Type B pancreatic cell (in vitro differentiated cells): Measurements from ENCODE around the gene MND1. TPM values are rescaled to one million over a fixed set of nuclear protein-coding genes. Genes with fewer than 3 reads are reported as not detected.
A peak's percentile ranks its signal among the peaks of the same experiment; 100 is the strongest.

Experiments
- DNase-seq: peaks from one replicate; pipeline ENCODE4 v3.0.0; 2021; ENCODE audit warnings: mixed read lengths; ENCODE audit not compliant: unreplicated experiment; ENCODE audit errors: extremely low spot score
- H3K27ac Mint-ChIP-seq: 2 replicates; pipeline ENCODE4 v1.8.0; 2021; ENCODE audit warnings: mild to moderate bottlenecking, mixed read lengths
- H3K27me3 Mint-ChIP-seq: 2 replicates; pipeline ENCODE4 v1.8.0; 2021; ENCODE audit warnings: mixed read lengths
- H3K36me3 Mint-ChIP-seq: 2 replicates; pipeline ENCODE4 v1.8.0; 2021; ENCODE audit warnings: mixed read lengths
- H3K4me1 Mint-ChIP-seq: one replicate; pipeline ENCODE4 v1.8.0; 2021; ENCODE audit warnings: mixed read lengths; ENCODE audit not compliant: unreplicated experiment
- H3K4me3 Mint-ChIP-seq: 2 replicates; pipeline ENCODE4 v1.8.0; 2021; ENCODE audit warnings: mild to moderate bottlenecking, mixed read lengths
- H3K9me3 Mint-ChIP-seq: 2 replicates; pipeline ENCODE4 v1.8.0; 2021; ENCODE audit warnings: mixed read lengths
- total RNA-seq: library from RNA; stranded (reverse); gene quantifications from 2 replicates; pipeline ENCODE4 v1.2.1, GENCODE V29; 2021; ENCODE audit warnings: low replicate concordance
- TF ChIP-seq, protein P1 (sequence below): fragments of 200-600 bp; sonication (generic); conservative IDR thresholded peaks from 2 replicates; pipeline ENCODE4 v1.5.0; 2021; ENCODE audit warnings: antibody characterized with exemption, mild to moderate bottlenecking

The MND1 gene
- total RNA-seq, 1 donor from 2014 or later = 15.2 TPM

GRCh38 chr4:153418121-153418520, 73.6 kb downstream of the MND1 start:
- H3K4me1 Mint-ChIP-seq = peaks cover 25% of the 10 kb centered on the region
- H3K27ac Mint-ChIP-seq = no peak overlapping the region
- no peak for DNase-seq
- H3K4me3 Mint-ChIP-seq = no peak overlapping the region
- no peaks in the 10 kb centered on the region for H3K36me3 Mint-ChIP-seq
- no peaks in the 10 kb centered on the region for H3K9me3 Mint-ChIP-seq
- TF ChIP-seq, protein P1, sequence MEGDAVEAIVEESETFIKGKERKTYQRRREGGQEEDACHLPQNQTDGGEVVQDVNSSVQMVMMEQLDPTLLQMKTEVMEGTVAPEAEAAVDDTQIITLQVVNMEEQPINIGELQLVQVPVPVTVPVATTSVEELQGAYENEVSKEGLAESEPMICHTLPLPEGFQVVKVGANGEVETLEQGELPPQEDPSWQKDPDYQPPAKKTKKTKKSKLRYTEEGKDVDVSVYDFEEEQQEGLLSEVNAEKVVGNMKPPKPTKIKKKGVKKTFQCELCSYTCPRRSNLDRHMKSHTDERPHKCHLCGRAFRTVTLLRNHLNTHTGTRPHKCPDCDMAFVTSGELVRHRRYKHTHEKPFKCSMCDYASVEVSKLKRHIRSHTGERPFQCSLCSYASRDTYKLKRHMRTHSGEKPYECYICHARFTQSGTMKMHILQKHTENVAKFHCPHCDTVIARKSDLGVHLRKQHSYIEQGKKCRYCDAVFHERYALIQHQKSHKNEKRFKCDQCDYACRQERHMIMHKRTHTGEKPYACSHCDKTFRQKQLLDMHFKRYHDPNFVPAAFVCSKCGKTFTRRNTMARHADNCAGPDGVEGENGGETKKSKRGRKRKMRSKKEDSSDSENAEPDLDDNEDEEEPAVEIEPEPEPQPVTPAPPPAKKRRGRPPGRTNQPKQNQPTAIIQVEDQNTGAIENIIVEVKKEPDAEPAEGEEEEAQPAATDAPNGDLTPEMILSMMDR = no peak
- H3K27me3 Mint-ChIP-seq = no peaks in the 10 kb centered on the region

GRCh38 chr4:153418558-153418957, 74.1 kb downstream of the MND1 start:
- Mint-ChIP-seq H3K36me3 (no peaks in the 10 kb centered on the region), H3K4me3 (no peak overlapping the region), H3K27me3 (no peaks in the 10 kb centered on the region), H3K4me1 (peaks cover 24% of the 10 kb centered on the region), H3K9me3 (no peaks in the 10 kb centered on the region), H3K27ac (peak overlapping the region; percentile 20)
- TF ChIP-seq, protein P1 = no peak
- DNase-seq = no peak

DNA sequence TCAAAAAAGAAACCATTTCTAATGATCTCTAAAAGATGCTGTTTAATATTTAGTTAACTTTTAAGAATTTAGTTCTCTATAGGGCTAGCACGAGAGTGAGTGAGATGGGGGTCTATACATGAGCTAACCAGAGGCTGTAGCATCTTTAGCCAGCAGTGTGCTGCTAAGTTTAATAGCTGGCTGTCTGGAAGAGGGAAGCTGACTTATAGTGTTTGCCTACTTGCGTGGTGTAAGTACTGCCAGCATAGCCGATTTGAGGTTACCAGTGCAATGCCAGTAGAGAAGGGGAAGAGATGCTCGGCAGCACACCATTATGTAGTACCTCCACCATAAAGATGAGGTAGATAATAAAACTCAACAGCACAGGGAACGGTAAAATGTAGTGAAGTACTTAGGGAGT, 74.5 kb downstream of the MND1 start:
- Mint-ChIP-seq H3K27ac (no peak overlapping the region), H3K9me3 (no peaks in the 10 kb centered on the region), H3K4me3 (no peak overlapping the region), H3K27me3 (no peaks in the 10 kb centered on the region), H3K36me3 (no peaks in the 10 kb centered on the region), H3K4me1 (peaks cover 19% of the 10 kb centered on the region)
- no peak for DNase-seq
- TF ChIP-seq, protein P1 = no peak

GRCh38 chr4:153419673-153420278, 75.3 kb downstream of the MND1 start:
- Mint-ChIP-seq H3K27me3 (no peaks in the 10 kb centered on the region), H3K36me3 (no peaks in the 10 kb centered on the region), H3K4me1 (peaks cover 19% of the 10 kb centered on the region), H3K9me3 (no peaks in the 10 kb centered on the region), H3K4me3 (no peak overlapping the region), H3K27ac (no peak overlapping the region)
- TF ChIP-seq, protein P1 = no peak
- no peak for DNase-seq

GRCh38 chr4:153420361-153420760, 75.9 kb downstream of the MND1 start:
- H3K9me3 Mint-ChIP-seq = no peaks in the 10 kb centered on the region
- no peak for DNase-seq
- no peak overlapping the region for H3K4me3 Mint-ChIP-seq
- H3K27ac Mint-ChIP-seq = no peak overlapping the region
- no peaks in the 10 kb centered on the region for H3K36me3 Mint-ChIP-seq
- H3K27me3 Mint-ChIP-seq = no peaks in the 10 kb centered on the region
- TF ChIP-seq, protein P1 = no peak
- H3K4me1 Mint-ChIP-seq = peaks cover 19% of the 10 kb centered on the region

DNA sequence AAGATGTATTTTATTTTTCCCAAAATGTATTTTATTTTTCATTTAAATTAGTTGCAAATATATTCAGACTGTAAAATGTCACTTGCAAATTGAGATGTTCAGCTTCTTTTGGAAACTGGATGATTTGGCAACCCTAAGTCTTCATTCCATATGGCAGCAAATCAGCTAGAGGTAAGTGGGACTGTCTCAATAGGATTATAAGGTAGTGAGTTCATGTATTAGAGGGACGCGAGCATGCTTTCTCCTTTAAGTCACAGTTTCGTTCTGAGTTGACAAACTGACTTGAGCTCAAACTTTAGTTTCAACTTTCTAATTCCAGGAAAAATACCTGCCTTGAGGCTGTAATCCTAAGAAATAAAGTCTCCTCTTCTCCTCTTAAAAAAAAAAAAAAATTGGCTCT, 77.5 kb downstream of the MND1 start:
- Mint-ChIP-seq H3K4me3 (no peak overlapping the region), H3K27ac (no peak overlapping the region), H3K4me1 (peaks cover 19% of the 10 kb centered on the region), H3K36me3 (no peaks in the 10 kb centered on the region), H3K27me3 (no peaks in the 10 kb centered on the region), H3K9me3 (no peaks in the 10 kb centered on the region)
- no peak for DNase-seq
- TF ChIP-seq, protein P1 = no peak
